Measurements from ENCODE around the gene ARFGAP2. TPM values are rescaled to one million over a fixed set of nuclear protein-coding genes. Genes with fewer than 3 reads are reported as not detected.

The ARFGAP2 gene
- polyA plus RNA-seq, 10 donors: 54.1 to 88.7 (median 65.4) TPM

- no peak for DNase-seq
These were observed 842 bp downstream of the ARFGAP2 start for GRCh38 chr11:47175746-47176327.

DNA sequence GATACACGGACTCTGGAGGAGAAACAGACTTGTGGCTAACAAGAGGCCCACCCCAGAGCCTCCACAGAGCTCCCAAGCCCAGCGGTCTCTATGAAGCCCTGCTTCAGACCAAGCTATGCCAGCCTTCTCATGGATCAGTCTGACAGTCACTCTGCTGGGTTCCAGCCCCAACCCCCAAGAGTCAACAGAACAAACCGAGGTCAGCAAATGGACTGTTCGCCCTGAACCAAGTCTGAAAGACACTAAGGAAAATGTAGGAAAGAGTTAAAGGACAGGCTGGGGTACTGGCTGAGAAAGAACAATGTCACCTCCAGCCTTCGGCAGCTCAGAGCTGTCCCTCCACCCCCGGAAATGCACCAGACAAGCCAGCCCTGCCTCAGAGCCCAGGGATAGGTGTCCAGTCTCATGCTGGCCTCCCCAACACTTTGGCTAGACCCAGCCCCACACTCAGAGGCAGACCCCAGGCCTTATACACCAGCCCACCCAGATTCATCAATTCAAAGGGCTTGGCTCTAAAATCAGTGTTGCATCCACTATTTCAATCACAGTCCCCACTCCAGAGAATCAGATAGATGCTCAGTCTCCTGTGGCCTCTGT lies 3.8 kb downstream of the ARFGAP2 start:
- no peak for DNase-seq

DNA sequence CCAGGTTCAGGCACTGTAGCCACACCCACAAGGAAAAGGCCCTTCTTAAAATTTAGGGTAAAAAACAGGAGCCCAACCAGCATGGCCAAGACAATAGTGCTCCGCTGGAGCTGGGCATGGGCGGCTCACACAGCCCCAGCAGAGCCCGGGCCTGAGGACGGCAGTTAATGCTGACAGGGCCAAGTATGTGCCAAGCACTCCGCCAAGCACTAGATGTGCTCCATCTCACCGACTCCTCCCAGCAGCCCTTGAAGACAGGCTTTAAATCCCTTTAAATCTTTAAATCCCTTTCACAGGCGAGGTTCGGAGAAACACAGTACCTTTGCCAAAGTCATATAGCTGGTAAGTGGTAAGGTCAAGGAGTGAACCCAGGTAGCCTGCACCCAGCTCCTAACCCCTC lies 4.8 kb downstream of the ARFGAP2 start:
- no peak for DNase-seq

DNA sequence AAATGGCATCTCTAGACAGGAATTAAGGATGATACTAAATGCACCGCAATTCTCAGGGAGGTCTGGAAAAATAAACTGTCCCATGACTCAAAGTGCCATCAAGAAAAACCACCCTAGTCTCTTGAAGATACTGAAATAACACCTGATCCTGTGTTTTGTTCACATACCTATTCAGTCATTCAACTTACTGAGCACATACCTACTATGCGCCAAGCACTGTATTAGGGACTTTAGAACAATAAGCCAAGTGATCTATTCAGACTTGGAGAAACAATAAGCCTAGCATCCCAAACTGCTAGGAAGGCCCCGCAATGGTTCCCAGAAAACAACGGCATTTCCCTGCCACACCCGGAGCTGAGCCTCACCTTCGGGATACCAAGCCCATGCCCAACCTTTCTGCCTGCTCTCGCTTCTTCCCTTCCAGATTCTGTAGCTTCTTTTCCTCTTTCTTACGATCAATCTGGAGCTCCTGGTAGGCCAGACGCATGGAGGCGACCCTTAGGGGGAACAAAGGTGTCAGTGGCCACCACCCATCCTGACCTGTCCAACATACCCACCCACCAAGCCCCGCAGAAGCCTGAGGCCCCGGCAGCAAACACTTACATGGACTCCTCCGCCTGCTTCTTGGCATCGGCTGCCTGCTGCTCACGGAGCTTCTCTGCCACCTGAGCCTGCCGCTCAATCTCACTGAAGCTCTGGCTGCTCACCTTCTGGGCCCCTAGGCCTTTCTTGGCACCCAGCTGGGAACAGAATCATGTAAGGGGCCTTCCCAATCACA lies 5.4 kb downstream of the ARFGAP2 start:
- no peak for DNase-seq

- DNase-seq: no peak
These were observed 10.3 kb downstream of the ARFGAP2 start for GRCh38 chr11:47166368-47166767.

DNA sequence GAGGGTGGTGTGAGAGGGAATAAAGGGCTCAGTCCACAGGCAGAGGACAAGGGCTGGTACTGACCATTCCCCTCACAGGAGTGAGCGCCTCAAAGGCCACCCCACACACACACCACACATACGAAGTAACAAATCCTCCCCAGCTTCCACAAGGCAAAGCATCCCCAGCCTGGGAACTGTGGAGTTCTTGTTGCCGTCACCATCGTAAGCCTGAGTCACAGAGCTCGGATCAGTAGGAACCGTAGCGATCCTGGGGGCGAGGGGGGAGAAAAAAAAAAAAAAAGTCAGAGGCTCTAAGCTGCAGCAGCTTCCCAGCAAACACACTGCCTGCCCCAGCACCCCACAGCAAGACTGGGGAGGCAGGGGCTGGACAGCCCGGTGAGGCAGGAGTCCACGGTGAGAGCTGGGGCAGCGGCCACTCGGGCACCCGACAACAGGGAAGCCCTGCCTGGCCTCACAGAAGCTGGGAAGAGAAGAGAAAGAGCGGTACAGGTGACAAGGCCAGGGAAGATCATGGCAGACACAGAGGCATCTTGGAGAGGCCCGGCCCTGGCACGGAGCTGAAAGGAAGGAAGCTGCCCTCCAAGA lies 11.3 kb downstream of the ARFGAP2 start:
- DNase-seq: no peak

DNA sequence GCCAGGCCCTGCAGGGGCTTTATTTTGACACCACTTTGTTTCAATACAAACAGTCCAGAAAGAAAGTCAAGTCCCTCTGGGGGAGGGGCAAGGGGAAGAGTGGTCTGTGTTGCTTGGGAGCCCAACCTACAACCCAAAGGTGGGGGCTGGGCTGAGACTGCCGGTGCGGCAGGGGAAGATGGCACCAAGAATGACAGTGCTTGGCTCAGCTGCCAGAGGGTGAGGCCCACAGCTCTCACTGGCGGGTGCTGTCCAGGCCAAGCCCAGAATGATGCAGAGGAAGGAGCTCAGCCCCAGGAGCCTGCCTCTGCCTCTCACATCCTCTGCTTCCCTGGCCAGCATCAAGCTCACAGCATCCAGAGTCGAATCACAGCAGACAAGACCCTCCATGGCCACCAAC lies 12.4 kb downstream of the ARFGAP2 start:
- DNase-seq: no peak

DNA sequence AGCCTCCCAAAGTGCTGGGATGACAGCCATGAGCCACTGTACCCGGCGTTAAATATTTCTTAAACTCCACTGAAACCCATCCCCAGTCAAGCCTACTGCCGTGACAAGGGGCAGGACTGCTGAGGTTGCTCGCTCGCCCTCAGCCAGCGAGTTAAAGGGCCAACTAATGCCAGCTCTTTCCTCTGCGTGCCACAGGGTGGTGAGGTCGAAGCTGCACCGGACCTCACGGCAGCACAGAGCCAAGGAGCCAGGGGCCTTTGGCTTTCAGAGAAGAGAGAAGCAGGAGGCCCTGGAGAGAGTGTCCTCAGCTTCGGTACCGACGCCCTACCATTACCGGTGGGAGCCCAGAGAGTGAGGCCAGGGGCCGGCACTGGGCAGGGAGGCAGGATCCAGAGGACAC lies 12.8 kb downstream of the ARFGAP2 start:
- no peak for DNase-seq

GRCh38 chr11:47163193-47163592 lies 13.5 kb downstream of the ARFGAP2 start:
- peak in 1 of 3 donors; percentile 32 for DNase-seq

DNA sequence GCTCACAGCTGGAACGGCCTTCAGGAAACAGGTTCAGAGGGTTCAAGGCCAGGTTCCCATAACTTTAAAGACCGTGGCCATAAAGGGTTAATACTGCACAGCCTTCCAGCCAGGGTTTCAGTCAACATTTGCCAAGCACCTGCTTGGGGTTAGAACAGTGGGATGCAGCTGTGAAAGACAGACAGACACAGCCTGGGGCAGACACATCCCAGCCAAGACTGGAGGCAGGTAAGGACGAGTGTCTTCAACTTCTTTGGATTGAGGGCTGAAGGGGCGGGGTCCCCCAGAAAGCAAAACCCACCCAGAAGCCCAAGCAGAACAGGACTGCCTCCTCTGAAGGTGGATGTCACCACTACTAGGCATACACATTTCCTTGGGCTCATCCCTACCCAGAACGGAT lies 14.3 kb downstream of the ARFGAP2 start:
- DNase-seq: peak in 1 of 3 donors; percentile 37

DNA sequence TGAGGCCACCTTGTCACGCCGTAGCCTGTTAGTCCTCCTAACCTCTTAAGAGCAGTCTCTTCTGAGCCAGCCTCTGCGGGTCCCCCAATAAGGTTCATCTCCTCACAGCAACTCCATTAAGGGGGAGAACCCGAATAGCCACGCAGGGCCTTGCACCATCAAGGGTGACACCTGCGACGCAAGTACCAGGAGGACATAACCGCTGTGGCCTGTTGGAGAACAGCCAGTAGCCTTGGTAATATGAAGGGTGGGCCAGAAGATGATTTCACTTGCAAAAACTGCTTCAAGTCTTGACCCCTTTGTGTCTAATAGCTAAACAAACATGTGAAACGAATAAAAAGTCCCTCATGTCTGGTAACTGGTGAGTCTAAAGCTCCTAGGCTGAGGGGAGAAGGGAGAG lies 14.8 kb downstream of the ARFGAP2 start:
- no peak for DNase-seq

DNA sequence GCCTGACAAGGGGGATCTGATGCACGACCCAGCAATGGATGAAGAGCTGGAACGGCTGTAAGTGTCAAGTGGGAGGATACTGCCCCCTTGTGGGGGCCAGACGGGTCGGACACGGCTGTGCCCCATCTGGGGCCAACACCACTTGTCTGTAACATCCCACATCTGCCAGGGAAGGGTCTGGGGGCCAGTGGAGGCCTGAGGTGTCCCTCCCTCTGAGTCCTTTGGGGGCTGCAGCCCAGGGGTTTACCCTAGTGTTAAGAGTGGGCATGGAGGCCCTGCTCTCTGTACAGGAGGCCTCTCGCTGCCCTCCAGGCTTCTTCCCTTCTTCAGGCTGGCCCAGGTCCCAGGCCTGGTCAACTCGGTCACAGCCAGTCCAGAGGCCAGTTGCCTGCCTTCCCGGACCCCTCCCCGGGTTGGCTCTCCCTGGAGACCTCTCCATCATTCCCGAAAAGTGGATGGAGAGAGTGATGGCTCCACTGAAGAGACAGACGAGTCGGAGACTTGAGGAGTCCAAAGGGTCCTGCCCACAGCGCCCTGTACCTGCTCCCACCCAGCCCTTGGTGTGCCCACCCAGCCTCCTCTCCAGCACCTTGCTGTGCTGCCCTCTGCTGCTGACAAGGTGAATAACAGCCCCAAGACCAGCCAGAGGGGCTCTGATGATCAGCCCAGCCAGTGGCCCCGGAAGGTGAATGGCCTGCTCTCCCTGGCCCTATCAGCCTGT lies 15.4 kb downstream of the ARFGAP2 start:
- DNase-seq: peak in 2 of 3 donors; percentile 80 to 86

DNA sequence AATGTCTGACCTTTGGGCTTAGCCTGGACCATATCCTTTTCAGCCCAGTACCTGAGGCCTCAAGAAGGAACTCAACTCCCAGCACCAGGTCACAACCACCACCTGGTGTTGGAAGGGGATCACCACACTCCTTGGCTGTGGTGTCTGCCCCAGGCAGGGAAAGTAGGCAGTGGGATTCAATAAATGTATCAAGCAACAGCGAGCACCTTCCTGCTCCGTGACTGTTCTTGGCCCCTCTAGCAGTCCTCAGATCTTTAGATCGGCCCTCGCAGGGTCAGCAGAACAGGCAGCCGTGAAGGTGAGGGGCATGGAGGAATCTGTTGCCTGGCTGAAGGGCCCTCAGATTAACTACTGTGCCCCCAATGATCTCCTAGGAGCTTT lies 15.9 kb downstream of the ARFGAP2 start:
- DNase-seq: no peak

DNA sequence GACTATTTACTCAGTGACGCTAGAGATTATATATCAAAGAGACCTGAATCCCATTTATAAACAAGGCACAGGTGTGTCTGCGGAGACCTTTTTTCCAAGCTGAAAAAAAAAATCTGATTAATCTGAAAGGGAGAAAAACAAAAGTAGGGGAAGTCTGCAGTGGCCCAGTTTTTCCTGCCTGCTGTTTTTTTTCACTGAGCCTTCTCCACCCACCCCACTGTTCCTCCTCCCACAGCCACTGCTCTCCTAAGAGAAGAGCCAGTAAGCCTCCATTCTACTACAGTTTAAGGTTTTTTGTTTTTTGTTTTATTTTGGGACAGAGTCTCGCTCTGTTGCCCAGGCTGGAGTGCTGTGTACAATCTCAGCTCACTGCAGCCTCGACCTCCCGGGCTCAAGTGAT lies 18.4 kb downstream of the ARFGAP2 start:
- DNase-seq: no peak

GRCh38 chr11:47157805-47158204 lies 18.9 kb downstream of the ARFGAP2 start:
- no peak for DNase-seq

GRCh38 chr11:47156951-47157350 lies 19.7 kb downstream of the ARFGAP2 start:
- DNase-seq: no peak

DNA sequence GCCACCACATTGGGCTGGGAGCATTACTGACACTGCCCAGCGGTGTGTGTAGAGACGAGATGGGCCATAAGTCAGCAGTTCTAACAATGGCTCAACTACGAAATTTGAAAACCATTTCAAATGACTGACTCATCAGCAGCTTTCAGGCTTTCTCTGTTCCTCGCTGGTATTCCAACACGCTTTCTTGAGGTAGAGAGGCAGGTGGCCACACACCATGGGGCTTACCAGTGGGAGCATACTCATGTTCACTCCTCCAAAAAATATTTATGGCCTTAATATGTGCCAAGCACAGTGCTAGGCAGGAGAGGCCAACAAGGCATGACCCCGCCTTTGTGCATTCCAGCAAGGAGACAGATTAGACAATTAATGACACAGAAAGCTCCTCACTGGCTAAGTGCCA lies 20.3 kb downstream of the ARFGAP2 start:
- DNase-seq: no peak

DNA sequence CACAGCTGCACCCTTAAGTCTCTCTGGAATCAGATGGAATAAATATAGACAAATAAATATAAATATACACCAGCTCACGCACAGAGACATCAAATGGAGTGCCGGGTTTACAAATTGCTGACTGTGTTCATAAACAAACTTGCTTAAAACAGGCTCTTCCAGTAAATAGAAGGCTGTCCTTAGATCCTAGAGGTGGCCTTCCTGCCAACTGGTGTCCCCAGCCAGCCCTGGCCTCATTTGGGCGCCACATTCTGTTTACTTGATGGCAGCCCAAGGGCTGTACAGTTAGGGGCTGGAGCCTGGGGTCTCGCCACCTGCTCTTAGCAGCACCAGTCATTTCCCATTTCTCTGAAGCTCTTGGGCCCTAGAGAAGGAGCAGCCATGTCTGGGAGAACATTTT lies 20.8 kb downstream of the ARFGAP2 start:
- DNase-seq: no peak

DNA sequence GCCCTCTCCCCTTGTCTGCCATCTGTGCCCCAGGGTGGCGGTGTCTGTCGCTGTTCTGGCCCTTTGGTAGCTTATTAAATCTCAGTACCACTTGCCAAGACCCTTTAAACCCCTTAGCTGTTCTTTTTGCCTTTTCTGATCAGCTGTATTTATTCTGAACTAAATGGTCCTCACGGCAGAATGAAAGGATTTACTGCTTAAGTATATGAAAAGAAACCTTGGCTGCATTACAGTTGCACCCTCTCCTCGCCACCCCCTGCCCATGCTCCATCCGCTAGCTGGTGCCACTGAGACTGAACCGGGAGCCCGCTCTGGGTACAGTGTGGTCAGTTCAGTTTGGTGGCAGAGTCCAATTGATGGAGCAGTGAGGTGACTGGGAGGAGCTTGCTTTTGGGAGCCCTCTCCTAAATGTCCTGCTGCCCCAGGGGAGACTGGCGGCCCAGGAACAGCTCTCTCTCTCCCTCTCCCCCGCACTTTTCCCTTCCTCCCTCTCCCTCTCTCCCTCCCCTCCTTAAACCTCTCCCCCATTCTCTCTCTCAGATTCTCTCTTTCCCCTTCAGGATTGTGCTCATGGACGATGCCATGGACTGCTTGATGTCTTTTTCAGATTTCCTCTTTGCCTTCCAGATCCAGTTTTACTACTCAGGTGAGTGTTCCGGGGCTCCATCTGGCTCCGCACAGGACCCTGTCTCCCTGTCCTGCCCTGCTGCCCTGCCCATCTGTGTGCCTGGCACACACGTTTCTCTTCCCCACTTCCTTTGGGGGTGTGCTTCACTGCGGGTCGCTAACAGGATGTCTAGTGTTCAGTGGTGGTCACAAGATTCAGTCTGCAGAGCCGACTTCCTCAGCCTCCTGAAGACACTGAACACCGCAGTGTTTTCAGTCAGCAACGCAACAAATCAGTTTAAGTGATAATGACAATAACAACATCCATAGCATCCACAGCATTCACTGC lies 21.8 kb downstream of the ARFGAP2 start:
- DNase-seq: no peak

- peak; percentile 83 to 94 (median 91) for DNase-seq
These were observed 23.4 kb downstream of the ARFGAP2 start for GRCh38 chr11:47152953-47153950.

Measured in muscle of back (tissue), 11 donors.